ENCODE data around the gene HEMK1. TPM values are rescaled to one million over a fixed set of nuclear protein-coding genes. Genes with fewer than 3 reads are reported as not detected.

Gene HEMK1
- total RNA-seq, 2 experiments from 2014 or later, result 19.3 to 27.4 TPM

DNA sequence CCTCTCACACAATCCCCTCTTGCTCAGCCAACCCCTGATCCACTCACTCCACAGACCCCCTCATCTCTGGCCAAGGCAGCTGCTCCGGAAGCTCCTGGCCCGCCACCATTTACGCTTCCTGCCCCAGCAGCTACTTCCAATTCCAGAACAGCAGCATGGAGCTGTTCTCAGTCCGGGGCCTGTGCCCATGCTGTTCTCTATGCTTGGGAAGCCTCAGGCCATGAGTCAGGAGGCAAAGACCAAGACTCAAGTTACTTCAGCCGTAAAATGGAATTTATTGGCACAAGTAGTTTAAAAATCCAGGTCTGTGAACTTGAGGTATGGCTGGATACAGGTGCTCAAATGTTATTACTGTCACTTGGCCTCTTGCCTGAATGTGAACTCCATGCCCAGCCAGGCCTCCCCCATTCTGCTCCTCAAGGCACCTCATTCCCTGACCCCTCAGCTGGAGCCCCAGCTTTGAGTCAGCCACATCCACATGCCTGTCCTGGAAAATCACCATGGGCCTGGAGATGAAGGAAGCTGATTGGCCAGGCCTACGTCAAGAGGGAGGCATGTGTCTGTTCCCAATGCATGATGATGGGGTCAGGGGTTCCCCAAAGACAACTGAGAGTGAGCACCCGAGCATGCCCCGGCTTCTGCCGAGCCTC, 34.5 kb upstream of the HEMK1 start:
- POLR2A ChIA-PET, result no interaction called here
- H3K79me2 ChIP-seq (ENCODE audit: insufficient read depth, low read depth, low read length), result no peaks in the 10 kb centered on the region
- CTCF ChIA-PET (ENCODE audit: unreplicated experiment), result no interaction called here
- no peaks in the 10 kb centered on the region for H4K20me1 ChIP-seq (ENCODE audit: insufficient read depth, low read length)
- no peak for TF ChIP-seq EZH2phosphoT487 (IDR thresholded peaks at IDR 0.05; ENCODE audit: borderline replicate concordance, low read depth, low read length)
- TF ChIP-seq, protein P1, sequence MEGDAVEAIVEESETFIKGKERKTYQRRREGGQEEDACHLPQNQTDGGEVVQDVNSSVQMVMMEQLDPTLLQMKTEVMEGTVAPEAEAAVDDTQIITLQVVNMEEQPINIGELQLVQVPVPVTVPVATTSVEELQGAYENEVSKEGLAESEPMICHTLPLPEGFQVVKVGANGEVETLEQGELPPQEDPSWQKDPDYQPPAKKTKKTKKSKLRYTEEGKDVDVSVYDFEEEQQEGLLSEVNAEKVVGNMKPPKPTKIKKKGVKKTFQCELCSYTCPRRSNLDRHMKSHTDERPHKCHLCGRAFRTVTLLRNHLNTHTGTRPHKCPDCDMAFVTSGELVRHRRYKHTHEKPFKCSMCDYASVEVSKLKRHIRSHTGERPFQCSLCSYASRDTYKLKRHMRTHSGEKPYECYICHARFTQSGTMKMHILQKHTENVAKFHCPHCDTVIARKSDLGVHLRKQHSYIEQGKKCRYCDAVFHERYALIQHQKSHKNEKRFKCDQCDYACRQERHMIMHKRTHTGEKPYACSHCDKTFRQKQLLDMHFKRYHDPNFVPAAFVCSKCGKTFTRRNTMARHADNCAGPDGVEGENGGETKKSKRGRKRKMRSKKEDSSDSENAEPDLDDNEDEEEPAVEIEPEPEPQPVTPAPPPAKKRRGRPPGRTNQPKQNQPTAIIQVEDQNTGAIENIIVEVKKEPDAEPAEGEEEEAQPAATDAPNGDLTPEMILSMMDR (conservative IDR thresholded peaks at IDR 0.05; ENCODE audit: low read length), result no peak
- H3K4me1 ChIP-seq (ENCODE audit: insufficient read depth, low read length, poor library complexity, severe bottlenecking), result no peaks in the 10 kb centered on the region
- H3K36me3 ChIP-seq (ENCODE audit: insufficient read depth, low read length), result no peaks in the 10 kb centered on the region
- H3K4me2 ChIP-seq (ENCODE audit: low read length), result no peak overlapping the region
- H2AFZ ChIP-seq (ENCODE audit: low read length), result no peak overlapping the region
- H3K27ac ChIP-seq (ENCODE audit: low read depth, low read length, poor library complexity, severe bottlenecking), result no peak overlapping the region
- H3K9me2 ChIP-seq (ENCODE audit: insufficient read depth, low read length), result no peaks in the 10 kb centered on the region
- intact Hi-C loops (cut with micrococcal nuclease; ENCODE audit: unreplicated experiment), result no loop called here
- H3K9me3 ChIP-seq (ENCODE audit: low read length), result no peaks in the 10 kb centered on the region
- BruUV-seq (replicated peaks), result no TSS peak
- H3K4me3 ChIP-seq (ENCODE audit: low read depth, low read length, poor library complexity, severe bottlenecking), result no peak overlapping the region
- no peak for DNase-seq (ENCODE audit: low spot score)

DNA sequence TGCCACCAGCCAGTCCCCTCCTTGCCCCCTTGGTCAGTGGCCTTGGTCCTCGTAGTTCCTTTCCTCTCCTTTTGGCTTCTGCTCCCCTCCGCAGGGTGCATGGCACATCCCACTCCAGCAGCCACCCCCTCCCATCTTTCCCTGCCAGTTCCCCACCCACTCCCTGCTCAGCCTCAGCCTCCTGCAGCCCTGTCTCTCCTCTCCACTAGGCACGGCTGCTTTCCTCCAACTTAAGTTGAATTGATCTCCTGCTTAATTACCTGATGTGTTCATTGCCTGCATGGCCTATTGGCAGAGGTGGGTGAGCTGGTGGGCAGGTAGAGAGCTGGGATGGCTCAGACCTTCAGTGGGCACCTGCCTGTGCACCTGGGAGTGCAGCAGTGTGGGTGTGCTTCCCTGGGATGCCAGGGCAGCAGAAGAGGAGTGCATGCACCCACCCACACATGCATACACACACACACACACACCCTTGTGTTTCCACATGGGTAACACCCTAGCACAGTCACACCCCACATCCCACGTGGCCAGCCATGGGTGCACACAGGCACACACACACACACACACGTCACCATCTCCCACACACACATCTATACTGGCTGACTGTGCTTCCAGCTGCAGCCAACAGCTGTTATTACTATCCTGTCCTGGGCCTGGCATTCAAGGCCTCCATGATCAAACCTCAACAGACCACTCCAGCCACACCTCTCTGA, 32.7 kb upstream of the HEMK1 start:
- no TSS peak for BruUV-seq (replicated peaks)
- no peaks in the 10 kb centered on the region for H3K36me3 ChIP-seq (ENCODE audit: insufficient read depth, low read length)
- no peaks in the 10 kb centered on the region for H3K9me3 ChIP-seq (ENCODE audit: low read length)
- CTCF ChIA-PET (ENCODE audit: unreplicated experiment), result no interaction called here
- H3K4me1 ChIP-seq (ENCODE audit: insufficient read depth, low read length, poor library complexity, severe bottlenecking), result no peaks in the 10 kb centered on the region
- no peak overlapping the region for H3K4me2 ChIP-seq (ENCODE audit: low read length)
- POLR2A ChIA-PET, result interaction anchor here (0.6 kb wide), 1 partner anchor 973 kb away, joined by 4 read pairs; no protein-coding TSS in a partner anchor
- H3K9me2 ChIP-seq (ENCODE audit: insufficient read depth, low read length), result no peaks in the 10 kb centered on the region
- no peaks in the 10 kb centered on the region for H4K20me1 ChIP-seq (ENCODE audit: insufficient read depth, low read length)
- DNase-seq (ENCODE audit: low spot score), result no peak
- no peaks in the 10 kb centered on the region for H3K79me2 ChIP-seq (ENCODE audit: insufficient read depth, low read depth, low read length)
- no peak overlapping the region for H3K27ac ChIP-seq (ENCODE audit: low read depth, low read length, poor library complexity, severe bottlenecking)
- intact Hi-C loops (cut with micrococcal nuclease; ENCODE audit: unreplicated experiment), result no loop called here
- no peak overlapping the region for H3K4me3 ChIP-seq (ENCODE audit: low read depth, low read length, poor library complexity, severe bottlenecking)
- TF ChIP-seq, protein P1 (conservative IDR thresholded peaks at IDR 0.05; ENCODE audit: low read length), result no peak
- TF ChIP-seq EZH2phosphoT487 (IDR thresholded peaks at IDR 0.05; ENCODE audit: borderline replicate concordance, low read depth, low read length), result no peak
- H2AFZ ChIP-seq (ENCODE audit: low read length), result no peak overlapping the region
